HepG2 (cell line): ENCODE measurements around the gene KCNE2. TPM values are rescaled to one million over a fixed set of nuclear protein-coding genes. Genes with fewer than 3 reads are reported as not detected.

Source experiments
- ATAC-seq: fragments of 200-7000 bp; cut with Tn5 transposase; 3 replicates; pipeline ENCODE4 v1.9.1; 2020; ENCODE audit warnings: mild to moderate bottlenecking, moderate library complexity
- BruUV-seq: library from RNA; stranded (reverse); fragments of 400-500 nt; replicated peaks from 2 replicates; lab custom pipeline; 2021; lab: Mats Ljungman, UMichigan
- CTCF ChIA-PET: fragments of 300-600 bp; formaldehyde crosslinking; extraction: SDS; loops from one replicate; lab custom pipeline; 2021; ENCODE audit warnings: low total read pairs, inconsistent platforms, low intra/inter-chr PET ratio; lab: Yijun Ruan, JAX
- POLR2A ChIA-PET: fragments of 350-600 bp; sonication (Branson Sonifier 250); formaldehyde crosslinking; loops from one replicate; lab custom pipeline; 2020; ENCODE audit warnings: antibody characterized with exemption, inconsistent platforms; lab: Yijun Ruan, JAX
- DNase-seq: peaks from one replicate; pipeline ENCODE4 v3.0.0-alpha.2; 2015; ENCODE audit warnings: low spot score
- FAIRE-seq: peaks from 3 replicates; lab custom pipeline; 2011; peaks lifted over from hg19 to GRCh38; lab: Jason Lieb, UNC
- H2AFZ ChIP-seq: one replicate; pipeline ENCODE4 v1.6.1; 2011; ENCODE audit warnings: low read length, inconsistent platforms
- H3K27ac ChIP-seq: fragments of 300-600 bp; 3 replicates; pipeline ENCODE4 v1.8.0; 2011; ENCODE audit warnings: mixed run types, mild to moderate bottlenecking, mixed read lengths, low read length, inconsistent platforms; ENCODE audit not compliant: insufficient read depth; ENCODE audit errors: extremely low read length
- H3K27me3 ChIP-seq, 2 experiments: fragments of 200-600 bp in 1 of 2; 2 replicates in 1 of 2; 3 replicates in 1 of 2; pipeline versions ENCODE4 v1.6.0 to v1.8.0; 2011; ENCODE audit warnings: low read length in 2 of 2, mild to moderate bottlenecking in 2 of 2, moderate library complexity in 2 of 2, inconsistent platforms in 1 of 2; ENCODE audit not compliant: insufficient read depth in 2 of 2, control insufficient read depth in 1 of 2
- H3K36me3 ChIP-seq, 2 experiments: fragments of 200-600 bp in 1 of 2; replicated peaks in 1 of 2; 2 replicates in 1 of 2; 3 replicates in 1 of 2; pipeline versions ENCODE4 v1.5.1 to v1.8.0; 2011; ENCODE audit warnings: low read length in 2 of 2, inconsistent platforms in 1 of 2; ENCODE audit not compliant: insufficient read depth in 2 of 2, control insufficient read depth in 1 of 2
- H3K4me1 ChIP-seq: 2 replicates; pipeline ENCODE4 v1.5.1; 2012; ENCODE audit warnings: low read length, inconsistent platforms; ENCODE audit not compliant: insufficient read depth
- H3K4me2 ChIP-seq: 2 replicates; pipeline ENCODE4 v1.6.0; 2011; ENCODE audit warnings: low read depth, low read length, inconsistent platforms
- H3K4me3 ChIP-seq, 3 experiments: fragments of 200-600 bp in 1 of 3; sonication (generic), shearing (Covaris generic) in 1 of 3; replicated peaks in 1 of 3; 2 replicates each; pipeline ENCODE4 v1.5.1; 2011 to 2016; ENCODE audit warnings: low read length in 3 of 3, inconsistent platforms in 2 of 3, low read depth in 2 of 3, mild to moderate bottlenecking in 2 of 3, control low read depth in 1 of 3, mixed read lengths in 1 of 3; ENCODE audit not compliant: insufficient read depth in 1 of 3
- H3K79me2 ChIP-seq: one replicate; pipeline ENCODE4 v1.6.1; 2011; ENCODE audit warnings: low read length, inconsistent platforms; ENCODE audit not compliant: insufficient read depth
- H3K9ac ChIP-seq: 2 replicates; pipeline ENCODE4 v1.6.0; 2011; ENCODE audit warnings: mild to moderate bottlenecking, low read depth, low read length, inconsistent platforms; ENCODE audit not compliant: insufficient read depth
- H3K9me3 ChIP-seq: 2 replicates; pipeline ENCODE4 v1.5.1; 2012; ENCODE audit warnings: mild to moderate bottlenecking, low read length
- H4K20me1 ChIP-seq: 2 replicates; pipeline ENCODE4 v1.6.0; 2011; ENCODE audit warnings: inconsistent platforms, mild to moderate bottlenecking, low read length, moderate library complexity; ENCODE audit not compliant: insufficient read depth
- GMEB2 ChIP-seq: IDR thresholded peaks from 2 replicates; pipeline ENCODE4 v1.6.1; 2016; ENCODE audit warnings: missing biosample characterization, missing genetic modification reagents, low read depth
- HOXD1 ChIP-seq: sonication (generic); formaldehyde crosslinking; IDR thresholded peaks from 2 replicates; pipeline ENCODE4 v1.5.0; 2020; ENCODE audit warnings: missing genetic modification reagents
- MBD4 ChIP-seq: IDR thresholded peaks from 2 replicates; pipeline ENCODE4 v1.6.1; 2012; ENCODE audit warnings: low read length, inconsistent platforms, borderline replicate concordance
- NCOA2 ChIP-seq: sonication (generic); formaldehyde crosslinking; IDR thresholded peaks from 2 replicates; pipeline ENCODE4 v1.8.0; 2022; ENCODE audit warnings: inconsistent platforms
- NPAS2 ChIP-seq: sonication (generic); formaldehyde crosslinking; IDR thresholded peaks from 2 replicates; pipeline ENCODE4 v1.8.0; 2022; ENCODE audit warnings: mild to moderate bottlenecking, missing genetic modification reagents, borderline replicate concordance
- REXO4 ChIP-seq: sonication (generic); formaldehyde crosslinking; IDR thresholded peaks from 2 replicates; pipeline ENCODE4 v1.8.0; 2022; ENCODE audit warnings: missing genetic modification reagents, mild to moderate bottlenecking, borderline replicate concordance
- SUZ12 ChIP-seq: fragments of 150-350 bp; IDR thresholded peaks from 2 replicates; pipeline ENCODE4 v1.6.1; 2014; ENCODE audit warnings: low read depth, low read length
- THYN1 ChIP-seq: sonication (generic); formaldehyde crosslinking; IDR thresholded peaks from 2 replicates; pipeline ENCODE4 v1.8.1; 2023; ENCODE audit warnings: low read depth, mild to moderate bottlenecking, moderate library complexity, missing genetic modification reagents, borderline replicate concordance
- ZBTB7A ChIP-seq: sonication (generic); formaldehyde crosslinking; IDR thresholded peaks from 2 replicates; pipeline ENCODE4 v1.8.0; 2022; ENCODE audit warnings: mild to moderate bottlenecking, missing genetic modification reagents
- ZNF121 ChIP-seq: sonication (generic); formaldehyde crosslinking; IDR thresholded peaks from 2 replicates; pipeline ENCODE4 v1.5.0; 2020; ENCODE audit warnings: mild to moderate bottlenecking, missing genetic modification reagents
- ZNF317 ChIP-seq: sonication (generic); formaldehyde crosslinking; IDR thresholded peaks from 2 replicates; pipeline ENCODE4 v1.5.0; 2020; ENCODE audit warnings: mild to moderate bottlenecking, missing genetic modification reagents
- ZNF572 ChIP-seq: sonication (generic); formaldehyde crosslinking; IDR thresholded peaks from 2 replicates; pipeline ENCODE4 v1.5.1; 2020; ENCODE audit warnings: mild to moderate bottlenecking, missing genetic modification reagents
- ZNF576 ChIP-seq: sonication (generic); formaldehyde crosslinking; IDR thresholded peaks from 2 replicates; pipeline ENCODE4 v1.4.0; 2020; ENCODE audit warnings: mild to moderate bottlenecking, missing genetic modification reagents
- ZNF646 ChIP-seq: sonication (generic); formaldehyde crosslinking; IDR thresholded peaks from 2 replicates; pipeline ENCODE4 v1.9.0; 2021; ENCODE audit warnings: mild to moderate bottlenecking, missing genetic modification reagents
- ZNF776 ChIP-seq: sonication (generic); formaldehyde crosslinking; IDR thresholded peaks from 2 replicates; pipeline ENCODE4 v1.4.0; 2020; ENCODE audit warnings: mild to moderate bottlenecking, missing genetic modification reagents
- WGBS: methylation state at CpG from one replicate; pipeline ENCODE4 v1.1.6; 2017; ENCODE audit warnings: low lambda C conversion rate; 5-methylcytosine and 5-hydroxymethylcytosine counted together
- in situ Hi-C: cut with HindIII; loops from 2 replicates; pipeline ENCODE4 v1.10.0; 2017; ENCODE audit warnings: low pct_unique_long_range_greater_than_20kb; ENCODE audit not compliant: extremely low pct_ligation_motif_present
- intact Hi-C: fragments of 100-400 bp; cut with micrococcal nuclease; formaldehyde crosslinking; loops from one replicate; pipeline ENCODE4 v1.10.0; 2022; ENCODE audit not compliant: unreplicated experiment
- polyA plus RNA-seq, 8 experiments: library from polyadenylated mRNA; depleted of rRNA in 3 of 8; stranded (reverse) in 7 of 8; unstranded in 1 of 8; fragments of >200 nt; fragmentation: Illumina TruSeq in 4 of 8; extraction: Trizol in 4 of 8; gene quantifications; 2 replicates each; pipeline versions ENCODE4 v1.2.1 to v1.2.3, GENCODE V29; 2011 to 2016; ENCODE audit warnings: low read depth in 4 of 8, missing spikeins in 1 of 8, mixed read lengths in 1 of 8; ENCODE audit not compliant: insufficient read depth in 1 of 8
- total RNA-seq, 5 experiments: library from RNA; depleted of rRNA; stranded (reverse); fragments of >200 nt; fragmentation: Illumina TruSeq; extraction: Trizol; gene quantifications; 2 replicates each; pipeline ENCODE4 v1.2.3, GENCODE V29; 2016; ENCODE audit warnings: low read depth in 1 of 5

KCNE2 gene
- total and polyA plus RNA-seq, 2 of the 13 experiments (the other 11 are each of a cell fraction or from before 2014, with no cell fraction given): not detected

- no peaks in the 10 kb centered on the region for H4K20me1 ChIP-seq
- H2AFZ ChIP-seq: no peak overlapping the region
- no peak overlapping the region for H3K27ac ChIP-seq
- H3K79me2 ChIP-seq: no peaks in the 10 kb centered on the region
- WGBS: 25% methylated on average over 5 of the region's 5 CpGs
- intact Hi-C loops (no loop called here), in situ Hi-C loops (no loop called here)
- ChIA-PET POLR2A (no interaction called here), CTCF (no interaction called here)
- peaks cover 1 to 38% of the 10 kb centered on the region in 2 experiments; a peak in 3 of 5 replicates for H3K27me3 ChIP-seq
- no peak overlapping the region for H3K4me3 ChIP-seq
- no peak overlapping the region for H3K4me2 ChIP-seq
- H3K36me3 ChIP-seq: no peaks in the 10 kb centered on the region
- no peaks in the 10 kb centered on the region for H3K9me3 ChIP-seq
- TF ChIP-seq NCOA2 (CRISPR knock-in tag) (no peak), ZBTB7A (CRISPR knock-in tag) (no peak), NPAS2 (CRISPR knock-in tag) (no peak), ZNF572 (CRISPR knock-in tag) (no peak), REXO4 (CRISPR knock-in tag) (no peak), SUZ12 (no peak), MBD4 (no peak), ZNF576 (CRISPR knock-in tag) (no peak), GMEB2 (no peak), ZNF317 (CRISPR knock-in tag) (no peak), ZNF646 (CRISPR knock-in tag) (no peak), ZNF121 (CRISPR knock-in tag) (no peak), HOXD1 (CRISPR knock-in tag) (no peak), THYN1 (CRISPR knock-in tag) (no peak), ZNF776 (no peak)
- no peak for DNase-seq
- H3K9ac ChIP-seq: no peak overlapping the region
- no peak for ATAC-seq
- FAIRE-seq: no peak
- peaks cover 13% of the 10 kb centered on the region for H3K4me1 ChIP-seq
- no TSS peak for BruUV-seq
These were observed 27.6 kb upstream of the KCNE2 start for GRCh38 chr21:34336245-34336644.
